Tibial nerve (tissue), 3 donors: ENCODE measurements around the gene GOLGA7B.

Experiments
- CTCF ChIP-seq, 5 experiments: fragments of 200-600 bp in 3 of 5; fragments of 450-650 bp in 2 of 5; sonication (generic) in 3 of 5; IDR thresholded peaks; one replicate each; pipeline ENCODE4 v1.5.1; 2016 to 2019; ENCODE audit warnings: antibody characterized with exemption in 5 of 5, mild to moderate bottlenecking in 3 of 5, moderate library complexity in 2 of 5
- POLR2A ChIP-seq, 2 donors: fragments of 450-650 bp; IDR thresholded peaks; one replicate each; pipeline ENCODE4 v1.6.1; 2017; ENCODE audit warnings: antibody characterized with exemption in 2 of 2, mild to moderate bottlenecking in 2 of 2, moderate library complexity in 2 of 2

DNA sequence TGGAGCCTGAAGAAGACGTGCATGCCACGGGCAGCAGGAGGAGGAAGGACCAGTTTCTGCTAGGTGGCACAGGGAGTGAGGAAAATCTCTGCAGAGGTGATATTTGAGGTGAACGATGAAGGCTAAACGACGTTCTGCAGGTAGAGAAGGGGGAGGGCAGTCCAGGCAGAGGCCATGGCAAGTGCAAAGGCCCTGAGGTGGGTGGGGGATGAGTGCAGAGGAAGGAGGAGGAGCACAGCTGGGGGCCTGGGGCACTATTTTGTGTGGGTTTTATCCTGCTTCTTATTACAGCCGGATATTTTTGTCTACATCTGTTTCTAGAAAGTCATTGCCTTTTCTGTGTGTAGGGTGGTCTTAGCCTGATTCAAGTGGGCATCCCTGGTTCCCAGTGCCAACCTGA is 57.6 kb downstream of the GOLGA7B start:
- no peak for TF ChIP-seq CTCF (IDR thresholded peaks at IDR 0.05)
- TF ChIP-seq POLR2A (IDR thresholded peaks at IDR 0.05), result no peak
